Measurements from ENCODE around the gene MTOR. TPM values are rescaled to one million over a fixed set of nuclear protein-coding genes. Genes with fewer than 3 reads are reported as not detected.

Gene MTOR
- total RNA-seq, 8 experiments from 2014 or later = 27.9 to 59.9 (median 51.2) TPM

- Histone ChIP-seq H3K4me3 (no peak overlapping the region), H3K4me1 (replicated peaks in 1 of 2) (peaks cover 23 to 37% of the 10 kb centered on the region in 2 donors), H3K27ac (no peak overlapping the region)
- in situ Hi-C loops (cut with MboI; ENCODE audit: low pct_unique_long_range_greater_than_20kb in 2 of 9, low sequenced_read_pairs in 9 of 9, unreplicated experiment in 9 of 9) = no loop called here
- 50 to 100% (median 89%) methylated on average over 2 to 6 of the region's 6 CpGs; no CpG with 5 or more reads in 1 of the 10 experiments for WGBS, 10 experiments
- ATAC-seq (replicated peaks in 6 of 8) = no peak
Observed at GRCh38 chr1:11293856-11294255, 31.5 kb upstream of the MTOR start.

- H3K27ac ChIP-seq = no peak overlapping the region
- WGBS, 10 experiments = 50 to 100% (median 100%) methylated on average over 1 to 2 of the region's 2 CpGs; no CpG with 5 or more reads in 3 of the 10 experiments
- H3K4me3 ChIP-seq = no peak overlapping the region
- in situ Hi-C loops (cut with MboI; ENCODE audit: low pct_unique_long_range_greater_than_20kb in 2 of 9, low sequenced_read_pairs in 9 of 9, unreplicated experiment in 9 of 9) = no loop called here
- peaks cover 46 to 55% of the 10 kb centered on the region in 2 donors for H3K4me1 ChIP-seq (replicated peaks in 1 of 2)
- no peak for ATAC-seq (replicated peaks in 6 of 8)
Observed at GRCh38 chr1:11291049-11291448, 28.7 kb upstream of the MTOR start.

GRCh38 chr1:11289064-11289463, 26.7 kb upstream of the MTOR start:
- in situ Hi-C loops (cut with MboI; ENCODE audit: low pct_unique_long_range_greater_than_20kb in 2 of 9, low sequenced_read_pairs in 9 of 9, unreplicated experiment in 9 of 9) = no loop called here
- H3K4me1 ChIP-seq (replicated peaks in 1 of 2) = peaks cover 42 to 45% of the 10 kb centered on the region in 2 donors
- H3K4me3 ChIP-seq = no peak overlapping the region
- no peak overlapping the region for H3K27ac ChIP-seq
- WGBS, 10 experiments = 39 to 100% (median 78%) methylated on average over 1 to 5 of the region's 5 CpGs
- no peak for ATAC-seq (replicated peaks in 6 of 8)

DNA sequence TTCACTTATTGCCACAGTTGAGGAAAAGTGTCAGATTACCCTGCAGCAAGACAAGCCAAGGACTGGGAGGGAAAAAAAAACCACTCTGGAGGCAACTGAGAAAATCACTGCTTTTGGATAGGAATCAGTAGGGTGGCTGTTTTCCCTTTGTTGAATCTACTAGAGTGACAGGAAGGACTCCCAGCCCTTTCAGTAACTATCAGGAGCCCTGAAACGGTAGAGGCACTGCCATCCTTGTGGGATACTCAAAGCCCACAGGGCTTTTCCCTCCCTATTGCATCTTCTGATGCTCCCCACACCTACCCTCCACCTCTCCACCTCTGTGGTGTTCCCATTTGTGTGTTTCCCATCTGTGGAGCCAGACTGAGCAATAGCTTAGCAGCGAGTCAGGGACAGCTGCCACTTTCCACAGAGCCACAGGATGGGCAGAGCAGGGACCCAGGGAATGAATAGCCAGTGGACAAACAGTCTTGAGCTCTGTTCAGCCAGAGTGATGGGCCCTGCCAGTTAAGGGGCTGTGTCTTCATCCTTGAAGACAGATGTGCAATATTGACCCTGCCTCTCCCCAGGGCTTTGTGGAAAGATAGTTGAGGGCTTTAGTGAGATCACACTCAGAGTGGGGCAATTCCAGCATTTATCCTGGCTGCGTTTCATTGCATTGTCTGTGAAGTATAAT, 24.5 kb upstream of the MTOR start:
- peak in 4 of 8 experiments; percentile 29 to 73 (median 48) for ATAC-seq (replicated peaks in 6 of 8)
- in situ Hi-C loops (cut with MboI; ENCODE audit: low pct_unique_long_range_greater_than_20kb in 2 of 9, low sequenced_read_pairs in 9 of 9, unreplicated experiment in 9 of 9) = no loop called here
- no peak overlapping the region for H3K4me3 ChIP-seq
- H3K27ac ChIP-seq = peak overlapping the region in 1 of 2 donors; percentile 52
- 45 to 100% (median 65%) methylated on average over 1 to 3 of the region's 3 CpGs; no CpG with 5 or more reads in 6 of the 10 experiments for WGBS, 10 experiments
- H3K4me1 ChIP-seq (replicated peaks in 1 of 2) = peaks cover 30 to 32% of the 10 kb centered on the region in 2 donors

DNA sequence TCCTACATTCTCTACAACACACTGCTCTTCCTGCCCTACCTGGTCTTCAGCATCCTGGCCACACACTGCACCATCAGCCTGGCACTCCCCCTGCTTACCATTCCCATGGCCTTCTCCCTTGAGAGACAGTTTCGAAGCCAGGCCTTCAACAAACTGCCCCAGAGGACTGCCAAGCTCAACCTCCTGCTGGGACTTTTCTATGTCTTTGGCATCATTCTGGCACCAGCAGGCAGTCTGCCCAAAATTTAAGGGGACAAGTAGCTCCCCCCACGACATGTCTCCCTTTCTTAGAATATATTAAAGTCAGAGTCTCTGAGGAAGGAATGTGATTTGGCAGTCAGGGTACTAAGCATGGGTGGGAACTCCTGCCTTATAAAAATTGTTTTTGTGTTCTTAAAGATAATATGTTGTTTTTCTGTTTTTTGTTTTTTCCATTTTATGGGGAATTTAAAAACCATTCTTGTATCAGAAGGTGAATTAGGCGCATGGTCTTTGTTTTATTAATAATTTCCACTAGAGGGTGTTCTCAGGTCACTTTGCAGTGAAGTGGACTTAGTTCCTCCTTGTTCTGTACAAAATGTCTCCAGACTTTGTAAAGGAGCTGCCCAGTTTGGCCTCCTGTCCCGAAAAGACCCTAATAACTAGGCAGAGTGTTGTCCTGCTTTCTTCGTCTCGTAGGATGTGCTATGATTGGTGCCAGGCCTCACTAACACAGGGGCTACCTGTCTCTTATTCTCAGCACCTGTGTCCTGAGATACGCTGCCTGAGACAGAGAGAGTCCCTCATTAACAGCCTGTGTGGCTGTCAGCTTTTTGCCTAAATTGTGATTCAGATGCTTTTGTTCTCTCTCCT, 23.8 kb upstream of the MTOR start:
- H3K4me1 ChIP-seq (replicated peaks in 1 of 2) = peaks cover 30 to 32% of the 10 kb centered on the region in 2 donors
- WGBS, 10 experiments = 43 to 90% (median 62%) methylated on average over 1 to 7 of the region's 7 CpGs; no CpG with 5 or more reads in 2 of the 10 experiments
- H3K4me3 ChIP-seq = no peak overlapping the region
- in situ Hi-C loops (cut with MboI; ENCODE audit: low pct_unique_long_range_greater_than_20kb in 2 of 9, low sequenced_read_pairs in 9 of 9, unreplicated experiment in 9 of 9) = no loop called here
- peak in 5 of 8 experiments; percentile 32 to 52 (median 45) for ATAC-seq (replicated peaks in 6 of 8)
- no peak overlapping the region for H3K27ac ChIP-seq

DNA sequence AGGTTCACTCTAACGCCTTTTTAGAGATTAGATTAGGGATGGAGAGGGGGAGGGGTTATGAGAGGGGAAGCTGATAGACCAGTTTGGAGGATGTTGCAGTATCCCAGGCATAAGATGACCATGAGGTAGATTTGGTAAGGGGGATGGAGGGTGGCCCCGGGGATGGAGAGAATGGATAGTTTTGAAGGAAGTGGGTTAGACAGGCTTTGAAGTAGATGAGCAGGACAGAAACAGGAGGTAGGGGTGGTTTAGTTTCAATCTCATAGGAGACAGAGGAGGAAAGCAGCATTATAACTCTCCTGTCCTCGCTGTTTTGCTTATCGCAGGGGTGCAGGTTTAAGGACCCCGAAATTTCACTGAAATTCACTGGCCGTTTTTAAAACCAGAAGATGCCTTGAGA, 22.4 kb upstream of the MTOR start:
- 67 to 98% (median 92%) methylated on average over 1 to 6 of the region's 6 CpGs; no CpG with 5 or more reads in 2 of the 10 experiments for WGBS, 10 experiments
- peaks cover 30 to 32% of the 10 kb centered on the region in 2 donors for H3K4me1 ChIP-seq (replicated peaks in 1 of 2)
- H3K4me3 ChIP-seq = no peak overlapping the region
- in situ Hi-C loops (cut with MboI; ENCODE audit: low pct_unique_long_range_greater_than_20kb in 2 of 9, low sequenced_read_pairs in 9 of 9, unreplicated experiment in 9 of 9) = no loop called here
- H3K27ac ChIP-seq = no peak overlapping the region
- ATAC-seq (replicated peaks in 6 of 8) = no peak

DNA sequence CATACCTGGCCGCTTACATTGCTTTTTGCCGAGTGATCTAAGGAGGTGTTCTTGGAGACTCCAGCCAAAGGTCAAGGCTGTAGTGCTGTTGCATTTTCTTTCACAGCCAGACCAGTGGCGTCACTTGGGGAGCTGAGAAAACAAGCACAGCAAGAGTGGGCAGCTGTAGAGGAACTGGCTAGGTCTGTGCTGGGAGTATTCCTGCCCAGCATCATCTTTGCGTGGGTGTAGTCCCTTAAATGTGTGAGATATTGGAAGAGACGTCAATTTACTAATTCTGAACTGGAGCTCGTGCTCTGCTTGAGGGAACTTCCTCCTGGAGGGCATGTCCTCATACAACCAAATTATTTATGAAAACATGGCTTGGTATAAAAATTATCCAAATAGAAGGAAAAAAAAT, 20.8 kb upstream of the MTOR start:
- ATAC-seq (replicated peaks in 6 of 8) = no peak
- in situ Hi-C loops (cut with MboI; ENCODE audit: low pct_unique_long_range_greater_than_20kb in 2 of 9, low sequenced_read_pairs in 9 of 9, unreplicated experiment in 9 of 9) = no loop called here
- peaks cover 18 to 23% of the 10 kb centered on the region in 2 donors for H3K4me1 ChIP-seq (replicated peaks in 1 of 2)
- H3K4me3 ChIP-seq = no peak overlapping the region
- H3K27ac ChIP-seq = no peak overlapping the region
- WGBS, 10 experiments = 80 to 100% (median 98%) methylated on average over 1 to 6 of the region's 6 CpGs; no CpG with 5 or more reads in 2 of the 10 experiments

DNA sequence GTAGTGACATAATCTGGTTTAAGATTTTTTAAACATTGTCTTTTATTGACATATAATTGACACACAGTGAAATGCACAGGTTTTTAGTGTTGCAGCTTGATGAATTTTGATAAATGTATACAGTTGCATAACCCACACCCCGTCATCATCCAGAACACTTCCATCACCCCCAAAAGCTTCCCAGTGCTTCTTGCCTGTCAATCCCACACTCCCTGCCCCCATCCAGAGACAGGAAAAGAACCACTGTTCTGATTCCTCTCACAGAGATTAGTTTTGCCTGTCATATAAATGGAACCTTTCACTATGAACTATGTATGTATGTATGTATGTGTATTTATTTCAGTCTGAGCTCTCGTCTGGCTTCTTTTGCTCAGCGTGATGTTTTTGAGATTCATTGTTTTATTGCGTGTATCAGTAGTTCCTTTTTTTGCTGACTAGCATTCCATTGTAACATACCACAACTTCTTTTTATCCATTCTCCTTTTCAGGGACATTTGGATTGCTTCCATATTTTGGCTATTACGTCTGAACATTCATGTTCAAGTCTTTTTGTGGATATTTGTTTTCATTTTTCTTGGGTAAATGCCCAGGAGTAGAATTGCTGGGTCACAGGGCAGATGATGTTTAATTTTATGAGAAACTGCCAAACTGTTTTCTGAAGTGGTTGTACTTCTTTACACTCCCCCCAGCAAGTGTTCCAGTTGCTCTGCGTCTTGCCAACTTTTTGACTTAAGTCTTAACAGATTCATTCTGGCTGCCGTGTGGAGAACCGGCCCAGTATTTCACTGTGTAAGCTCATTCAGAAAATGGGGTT, 19.4 kb upstream of the MTOR start:
- no peak for ATAC-seq (replicated peaks in 6 of 8)
- in situ Hi-C loops (cut with MboI; ENCODE audit: low pct_unique_long_range_greater_than_20kb in 2 of 9, low sequenced_read_pairs in 9 of 9, unreplicated experiment in 9 of 9) = no loop called here
- 39 to 96% (median 89%) methylated on average over 2 to 8 of the region's 8 CpGs for WGBS, 10 experiments
- Histone ChIP-seq H3K27ac (no peak overlapping the region), H3K4me1 (replicated peaks in 1 of 2) (peaks cover 4 to 9% of the 10 kb centered on the region in 2 donors), H3K4me3 (no peak overlapping the region)

DNA sequence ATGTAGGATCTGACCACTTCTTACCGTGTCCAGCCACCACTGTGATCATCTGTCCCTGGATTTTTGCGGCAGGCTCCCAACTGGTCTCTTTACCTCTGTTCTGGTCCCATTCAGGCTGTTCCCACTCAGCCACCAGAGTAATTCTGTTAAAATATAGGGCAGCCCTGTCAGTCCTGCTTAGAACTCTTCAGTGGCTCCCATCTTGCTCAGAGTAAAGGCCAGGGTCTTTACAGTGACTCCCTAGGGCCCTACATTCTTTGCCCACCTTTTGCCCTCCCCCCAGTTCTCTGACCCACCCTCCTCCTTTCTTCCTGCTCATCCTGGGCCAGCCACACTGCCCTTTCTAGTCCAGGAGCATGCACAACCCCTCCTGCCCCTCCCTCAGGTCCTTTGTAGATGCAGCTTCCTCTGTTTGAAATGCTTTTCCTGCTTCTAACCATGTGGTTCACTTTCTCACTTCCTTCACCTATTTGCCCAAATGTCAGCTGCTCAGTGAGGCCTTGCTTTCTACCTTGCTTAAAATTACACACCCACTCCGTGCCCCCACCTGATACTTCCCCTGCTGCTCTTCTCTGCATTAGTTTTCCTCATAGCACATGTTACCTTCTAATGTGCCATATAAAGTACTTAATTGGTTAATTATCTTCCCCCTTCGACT, 18.5 kb upstream of the MTOR start:
- Histone ChIP-seq H3K27ac (no peak overlapping the region), H3K4me3 (no peak overlapping the region), H3K4me1 (replicated peaks in 1 of 2) (peaks cover 2 to 8% of the 10 kb centered on the region in 2 donors)
- in situ Hi-C loops (cut with MboI; ENCODE audit: low pct_unique_long_range_greater_than_20kb in 2 of 9, low sequenced_read_pairs in 9 of 9, unreplicated experiment in 9 of 9) = no loop called here
- 40 to 100% (median 83%) methylated on average over 1 to 4 of the region's 4 CpGs for WGBS, 10 experiments
- no peak for ATAC-seq (replicated peaks in 6 of 8)

- 80 to 100% (median 100%) methylated on average over 1 of the region's 1 CpG; no CpG with 5 or more reads in 7 of the 10 experiments for WGBS, 10 experiments
- ATAC-seq (replicated peaks in 6 of 8) = no peak
- Histone ChIP-seq H3K4me3 (no peak overlapping the region), H3K4me1 (replicated peaks in 1 of 2) (peaks cover 11 to 20% of the 10 kb centered on the region in 2 donors), H3K27ac (no peak overlapping the region)
- in situ Hi-C loops (cut with MboI; ENCODE audit: low pct_unique_long_range_greater_than_20kb in 2 of 9, low sequenced_read_pairs in 9 of 9, unreplicated experiment in 9 of 9) = no loop called here
Observed at GRCh38 chr1:11279630-11280029, 17.3 kb upstream of the MTOR start.

DNA sequence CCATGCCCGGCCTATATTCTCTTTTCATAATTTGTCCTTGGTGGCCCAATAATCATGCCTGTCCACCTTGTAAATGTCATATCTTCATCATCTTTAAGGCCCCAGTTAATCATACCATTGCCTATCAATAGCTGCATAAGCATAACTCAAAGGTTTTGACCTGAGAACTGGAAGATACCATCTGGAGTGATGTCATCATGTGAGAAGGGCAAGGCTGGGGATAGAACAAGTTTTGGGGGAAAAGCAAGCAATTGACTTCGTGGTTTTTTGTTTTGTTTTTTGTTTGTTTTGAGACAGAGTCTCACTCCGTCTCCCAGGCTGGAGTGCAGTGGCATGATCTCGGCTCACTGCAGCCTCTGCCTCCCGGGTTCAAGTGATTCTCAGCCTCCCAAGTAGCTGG, 16.8 kb upstream of the MTOR start:
- peaks cover 16 to 25% of the 10 kb centered on the region in 2 donors for H3K4me1 ChIP-seq (replicated peaks in 1 of 2)

GRCh38 chr1:11273595-11274234, 11.4 kb upstream of the MTOR start:
- Histone ChIP-seq H3K27ac (peak overlapping the region; percentile 92 to 96), H3K4me3 (peak overlapping the region; percentile 69 to 99 (median 95)), H3K4me1 (replicated peaks in 1 of 2) (peaks cover 20 to 27% of the 10 kb centered on the region in 2 donors)
- peak in 4 of 8 experiments; percentile 43 to 66 (median 53) for ATAC-seq (replicated peaks in 6 of 8)
- in situ Hi-C loops (cut with MboI; ENCODE audit: low pct_unique_long_range_greater_than_20kb in 2 of 9, low sequenced_read_pairs in 9 of 9, unreplicated experiment in 9 of 9) = no loop called here
- 2 to 92% (median 23%) methylated on average over 2 to 19 of the region's 22 CpGs; no CpG with 5 or more reads in 2 of the 10 experiments for WGBS, 10 experiments

More for the DNA sequence above, 16.8 kb upstream of the MTOR start:
- H3K27ac ChIP-seq = no peak overlapping the region
- 85 to 100% (median 96%) methylated on average over 1 to 5 of the region's 5 CpGs; no CpG with 5 or more reads in 4 of the 10 experiments for WGBS, 10 experiments
- in situ Hi-C loops (cut with MboI; ENCODE audit: low pct_unique_long_range_greater_than_20kb in 2 of 9, low sequenced_read_pairs in 9 of 9, unreplicated experiment in 9 of 9) = no loop called here
- ATAC-seq (replicated peaks in 6 of 8) = no peak
- H3K4me3 ChIP-seq = no peak overlapping the region

All from motor neuron (in vitro differentiated cells).